Raji (cell line): ENCODE data around the gene MRPS14.

Experiments
- POLR2A ChIP-seq: IDR thresholded peaks from 2 replicates; pipeline ENCODE4 v1.6.1; 2011; ENCODE audit warnings: low read depth, low read length, control low read depth; ENCODE audit not compliant: insufficient read depth

The MRPS14 gene

DNA sequence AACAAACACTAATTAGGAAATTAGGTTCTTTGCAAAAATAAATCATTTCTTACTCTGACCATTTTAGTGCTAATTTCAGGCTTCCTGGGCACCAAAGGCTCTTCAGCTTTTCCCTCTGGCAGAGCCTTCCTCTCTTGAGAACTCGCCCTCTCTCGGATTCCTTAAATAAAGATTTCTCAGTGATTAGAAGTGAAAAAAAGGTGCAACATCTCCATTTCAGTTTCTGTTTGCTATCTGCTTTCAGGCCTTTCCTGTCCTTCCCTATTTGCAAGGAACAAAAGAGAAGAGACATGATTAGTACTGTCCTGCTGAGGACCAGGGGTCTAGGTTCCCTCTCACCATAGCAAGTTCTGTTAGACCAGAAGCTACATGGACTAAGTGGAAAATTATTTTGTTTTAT is 51.3 kb downstream of the MRPS14 start:
- TF ChIP-seq POLR2A: no peak

DNA sequence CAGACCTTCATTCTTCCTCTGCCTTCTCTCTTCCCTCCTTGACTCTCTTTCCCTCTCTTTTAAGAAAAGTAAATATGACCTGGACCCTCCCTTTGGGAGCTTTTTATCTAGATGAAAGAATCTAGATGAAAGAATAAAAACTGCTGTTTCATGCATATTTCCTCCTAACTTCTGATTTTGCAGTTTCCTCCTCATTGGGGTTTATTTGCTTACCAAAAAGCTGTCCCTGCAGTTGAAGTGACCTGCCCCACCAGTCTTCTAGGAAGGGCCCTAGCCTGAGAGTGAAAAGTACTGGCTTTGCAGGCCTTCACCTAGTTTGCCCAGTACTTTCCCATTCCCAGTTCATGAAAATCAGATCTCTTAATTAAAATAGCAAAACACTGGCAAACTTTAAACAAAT is 51.8 kb downstream of the MRPS14 start:
- TF ChIP-seq POLR2A: no peak

DNA sequence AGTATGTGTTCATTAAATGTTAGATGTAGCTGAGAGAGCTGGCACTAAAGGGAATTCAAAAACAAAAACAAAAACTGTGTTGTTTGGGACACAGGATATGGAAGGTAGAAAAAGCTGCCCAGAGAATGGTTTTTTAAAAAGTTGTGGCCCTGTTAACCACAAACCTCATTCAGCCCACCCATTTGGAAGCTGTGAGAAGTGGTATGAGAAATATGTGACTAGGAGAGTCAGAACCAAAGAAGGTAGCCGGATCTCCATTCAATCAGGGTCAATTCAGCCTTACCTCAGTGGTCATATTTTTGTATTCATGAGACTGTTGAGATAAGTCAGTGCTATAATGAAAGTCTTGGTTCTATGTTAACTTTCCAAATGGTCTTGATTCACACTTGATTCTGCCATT is 53.2 kb downstream of the MRPS14 start:
- TF ChIP-seq POLR2A: no peak

DNA sequence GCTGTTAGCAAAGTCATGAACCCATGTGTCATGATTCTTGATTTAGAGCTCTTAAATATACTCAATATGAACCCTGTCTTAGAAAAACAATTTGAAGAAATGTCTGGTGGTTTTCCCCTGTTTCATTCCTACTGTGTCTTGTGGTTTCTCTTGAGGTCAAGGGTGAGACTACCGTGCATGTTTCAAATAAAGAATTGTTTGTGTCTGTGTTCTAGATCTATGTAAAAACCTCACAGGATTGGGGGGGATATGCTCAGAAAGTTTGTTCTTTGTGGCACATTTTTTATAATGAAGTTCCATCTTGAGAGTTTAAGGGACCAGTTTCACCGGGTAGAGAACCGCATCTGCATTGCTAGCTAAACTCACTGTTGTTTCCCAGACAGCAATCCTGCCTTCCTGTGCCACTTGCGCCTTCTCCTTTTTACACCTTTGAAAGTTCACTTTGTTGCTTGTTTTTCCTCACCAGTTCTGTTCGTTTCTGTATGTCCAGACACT is 54.4 kb downstream of the MRPS14 start:
- TF ChIP-seq POLR2A: no peak

DNA sequence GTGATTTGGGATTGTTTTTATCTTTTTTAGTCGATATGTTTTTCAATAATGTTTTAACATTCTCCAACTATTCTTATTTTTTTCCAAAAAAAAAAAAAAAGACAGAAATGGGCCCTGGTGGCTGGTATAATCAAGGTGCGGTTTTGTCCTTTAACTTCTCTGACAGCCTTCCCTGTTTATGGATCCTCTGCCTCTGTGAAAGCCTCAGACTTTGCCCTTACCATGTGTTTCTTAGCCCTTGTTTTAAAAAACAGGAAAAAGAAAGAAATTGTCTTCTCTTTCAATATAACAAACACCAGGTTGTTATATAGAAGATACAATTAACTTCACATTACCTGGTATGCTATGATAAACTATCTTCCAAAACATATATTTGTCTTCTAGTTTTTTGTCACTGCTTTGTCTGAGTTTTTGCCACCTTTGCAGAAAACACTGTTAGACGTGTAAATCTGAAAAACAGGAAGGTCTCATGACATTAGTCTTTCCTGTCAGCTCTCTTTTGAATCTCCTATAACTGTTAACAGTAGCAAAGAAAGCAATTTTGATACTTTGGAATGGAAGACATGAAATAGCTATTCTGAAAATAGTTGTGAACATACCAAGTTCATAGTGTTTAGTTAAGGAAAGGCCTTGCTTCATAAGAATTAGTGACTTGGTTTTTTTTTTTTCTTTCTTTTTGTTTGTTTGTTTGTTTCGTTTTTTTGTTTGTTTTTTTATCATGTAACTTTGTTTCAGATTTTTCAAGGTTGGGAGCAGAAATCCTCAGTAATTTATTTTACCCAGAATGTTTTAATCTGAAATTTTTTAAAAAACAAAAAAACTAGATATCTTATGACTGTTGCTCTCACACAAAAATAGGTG is 55.1 kb downstream of the MRPS14 start:
- TF ChIP-seq POLR2A: no peak

DNA sequence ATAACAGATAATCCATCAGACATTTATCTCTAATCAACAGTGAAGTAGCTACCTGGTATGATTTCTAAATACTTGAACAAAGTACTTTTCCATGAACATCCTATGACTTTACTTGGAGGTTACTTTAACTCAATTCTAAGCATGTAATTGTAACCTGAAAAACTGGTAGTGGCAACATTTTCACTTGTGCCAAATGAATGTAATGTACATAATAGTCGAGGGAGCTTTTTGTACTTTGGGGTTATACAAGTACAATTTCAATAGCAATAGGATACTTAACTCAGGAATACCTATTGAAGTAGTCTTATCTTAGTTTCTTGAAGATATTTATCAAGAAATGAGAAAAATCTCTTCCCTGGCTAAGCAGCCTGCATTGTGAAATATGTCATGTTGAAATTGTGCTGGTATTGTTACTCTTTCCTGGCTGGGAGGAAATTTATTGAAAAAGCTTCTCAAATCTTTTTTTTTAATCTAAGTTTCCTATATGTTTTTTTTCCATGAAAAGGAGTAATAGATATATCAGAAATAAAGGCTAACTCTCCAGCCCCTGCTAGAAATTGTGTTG is 57.1 kb downstream of the MRPS14 start:
- TF ChIP-seq POLR2A: no peak

DNA sequence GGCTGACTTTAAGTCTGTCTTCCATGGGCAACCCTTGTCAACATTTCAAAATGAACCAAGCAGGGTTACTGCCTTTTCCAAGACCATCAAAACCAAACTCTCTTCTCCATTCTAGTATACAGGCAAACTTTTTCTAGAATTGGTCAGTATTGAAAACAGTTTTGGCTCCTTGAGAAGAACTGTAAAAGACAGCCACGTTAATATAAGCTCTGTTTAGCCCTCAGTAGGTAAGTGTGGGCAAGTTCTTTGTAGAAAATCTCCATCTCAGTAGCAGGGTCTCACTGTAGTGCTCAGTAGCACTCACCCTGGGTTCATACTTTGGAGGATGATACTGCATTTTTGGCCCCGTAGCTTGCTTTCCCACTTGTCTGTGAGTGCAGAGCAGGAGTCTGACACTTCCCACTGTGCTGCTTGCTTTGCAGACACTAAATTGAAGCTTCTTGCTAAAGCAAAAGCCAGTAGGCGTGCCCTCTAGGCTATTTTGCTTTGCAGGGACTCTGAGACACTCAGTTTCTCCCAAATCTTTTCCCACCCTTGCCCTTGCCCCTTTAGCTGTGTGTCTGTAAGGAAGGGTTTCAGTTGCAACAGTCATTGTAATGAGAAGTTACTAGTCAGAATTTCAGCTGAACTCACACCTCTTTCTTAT is 57.7 kb downstream of the MRPS14 start:
- no peak for TF ChIP-seq POLR2A

DNA sequence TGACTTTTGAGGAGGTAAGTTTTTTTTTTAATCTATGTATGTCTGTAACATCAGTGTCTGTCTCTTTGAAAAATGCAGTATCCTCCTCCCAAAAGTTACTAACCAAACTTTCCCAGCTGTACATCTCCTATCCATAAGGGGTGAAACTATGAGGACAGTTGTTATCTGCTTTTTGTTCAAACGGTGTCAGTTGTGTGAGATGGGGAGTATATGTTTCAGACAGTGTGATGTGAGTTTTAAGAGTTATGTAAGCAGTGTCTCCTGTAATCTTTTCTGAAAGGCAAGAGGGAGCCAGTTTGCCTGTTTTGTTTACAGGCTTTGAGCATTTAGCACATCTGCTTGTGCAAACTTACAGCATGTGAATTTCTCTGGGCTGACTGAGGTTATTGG is 58.3 kb downstream of the MRPS14 start:
- TF ChIP-seq POLR2A: no peak

DNA sequence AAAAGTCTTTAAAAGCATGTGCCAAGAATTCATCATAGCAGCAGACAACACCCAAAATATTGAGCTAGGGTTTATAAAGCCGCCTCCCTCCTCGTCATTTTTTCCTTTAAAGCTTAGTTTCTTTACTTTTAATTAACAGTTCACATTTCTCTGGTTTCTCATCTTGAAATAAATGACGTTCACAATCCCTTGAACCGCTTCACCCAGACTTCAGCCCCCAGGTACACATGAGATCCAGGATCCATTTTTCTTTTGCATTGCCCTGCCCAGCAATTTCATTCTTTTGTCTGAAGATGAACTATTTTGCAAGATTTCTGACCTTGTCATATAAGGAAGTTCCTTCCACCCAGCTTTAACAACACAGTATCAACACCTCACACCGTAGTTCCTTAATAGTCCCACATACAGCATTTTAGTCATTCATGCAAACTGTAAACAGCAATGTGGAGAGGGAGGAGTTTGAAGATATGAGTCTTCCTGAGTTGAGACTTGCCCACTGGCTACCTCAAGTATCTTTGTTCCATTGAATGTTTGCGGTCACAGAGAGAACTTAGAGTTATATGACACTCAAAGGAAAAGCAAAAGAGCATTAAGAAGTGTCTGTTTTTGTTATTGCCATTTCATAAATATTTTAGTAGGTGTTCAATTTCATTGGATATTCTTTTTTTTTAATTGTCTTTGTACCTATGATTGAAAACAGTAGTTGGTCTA is 58.8 kb downstream of the MRPS14 start:
- no peak for TF ChIP-seq POLR2A

DNA sequence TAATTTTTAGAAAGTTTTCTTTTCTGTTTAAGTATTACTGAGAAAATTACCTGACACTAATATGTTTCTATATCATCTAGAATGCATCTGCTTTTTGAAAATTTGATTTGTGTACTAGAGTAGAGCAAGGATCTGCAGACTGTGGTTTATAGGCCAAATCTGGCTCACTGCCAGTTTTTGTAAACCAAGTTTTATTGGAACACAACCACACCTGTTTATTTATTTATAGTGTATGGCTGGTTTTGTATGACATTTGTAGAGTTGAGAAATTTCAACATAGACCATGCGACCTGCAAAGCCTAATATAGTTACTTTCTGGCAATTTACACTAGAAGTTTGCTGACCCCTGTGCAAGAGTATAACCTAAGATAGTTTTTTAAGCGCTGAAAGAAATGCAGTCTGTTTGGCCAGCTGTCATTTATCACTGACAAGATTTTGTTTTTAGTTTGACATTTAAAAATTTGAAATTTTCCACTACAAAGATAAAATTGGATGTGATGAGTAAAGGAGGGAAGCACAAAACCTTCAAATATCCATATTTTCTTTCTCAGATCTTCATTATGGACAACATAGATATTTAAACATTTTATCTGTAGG is 59.6 kb downstream of the MRPS14 start:
- TF ChIP-seq POLR2A: no peak
